ENCODE results near the gene CBLIF.

GRCh38 chr11:59787816-59788215 is 57.5 kb downstream of the CBLIF start:
- no peak for TF ChIP-seq CTCF (conservative IDR thresholded peaks at IDR 0.05; ENCODE audit: low read depth, low read length)
- no peak for TF ChIP-seq EZH2 (IDR thresholded peaks at IDR 0.05; ENCODE audit: borderline replicate concordance, low read depth, low read length, poor library complexity, severe bottlenecking)

All from A673 (cell line).